Stimulated activated CD8-positive, alpha-beta memory T cell treated with anti-CD3 and anti-CD28 coated beads, Interleukin-2, amount 100 ng/mL, for 48 hours (primary cell): Measurements from ENCODE around the gene TNFRSF13B.
A peak's percentile ranks its signal among the peaks of the same experiment; 100 is the strongest.
"Not testable (repeated sequence)": the region's sequence is repeated elsewhere in the genome, so short reads cannot be mapped to it uniquely, and the experiment has no call there.

Source experiments
- DNase-seq, 2 donors: peaks; one replicate each; pipeline ENCODE4 v3.0.0-alpha.2; 2020; ENCODE audit warnings: low read depth in 2 of 2

The TNFRSF13B gene

DNA sequence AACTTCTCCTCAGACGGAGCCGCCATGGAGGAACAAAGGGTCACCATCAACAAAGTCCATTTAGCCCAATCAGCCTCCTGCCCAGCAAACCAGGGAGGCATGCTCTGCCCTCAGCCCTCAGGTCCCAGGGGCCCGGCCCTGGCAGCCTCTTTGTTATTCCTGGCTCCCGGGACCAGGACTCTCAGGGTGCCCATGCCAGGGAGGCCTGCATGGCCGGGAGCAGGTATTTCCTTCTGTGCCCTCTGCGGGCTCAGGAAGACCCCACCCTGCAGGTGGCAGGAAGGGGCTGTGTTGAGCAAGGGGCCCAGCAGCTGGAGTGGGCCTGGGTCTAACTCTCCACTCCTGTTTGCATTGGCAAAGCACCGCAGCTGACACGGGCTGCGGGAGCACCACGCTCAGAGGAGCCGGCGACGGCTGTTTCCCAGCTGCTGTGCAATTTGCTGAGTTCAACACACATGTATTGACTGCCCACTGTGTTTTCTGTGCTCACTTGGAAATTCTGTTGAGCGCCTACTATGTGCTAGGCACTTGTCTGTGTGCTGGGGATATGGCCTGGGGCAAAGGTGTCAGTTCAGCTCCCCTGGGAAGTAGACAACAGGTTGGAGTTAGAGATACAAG lies 33.2 kb upstream of the TNFRSF13B start:
- DNase-seq, result not testable (repeated sequence)

DNA sequence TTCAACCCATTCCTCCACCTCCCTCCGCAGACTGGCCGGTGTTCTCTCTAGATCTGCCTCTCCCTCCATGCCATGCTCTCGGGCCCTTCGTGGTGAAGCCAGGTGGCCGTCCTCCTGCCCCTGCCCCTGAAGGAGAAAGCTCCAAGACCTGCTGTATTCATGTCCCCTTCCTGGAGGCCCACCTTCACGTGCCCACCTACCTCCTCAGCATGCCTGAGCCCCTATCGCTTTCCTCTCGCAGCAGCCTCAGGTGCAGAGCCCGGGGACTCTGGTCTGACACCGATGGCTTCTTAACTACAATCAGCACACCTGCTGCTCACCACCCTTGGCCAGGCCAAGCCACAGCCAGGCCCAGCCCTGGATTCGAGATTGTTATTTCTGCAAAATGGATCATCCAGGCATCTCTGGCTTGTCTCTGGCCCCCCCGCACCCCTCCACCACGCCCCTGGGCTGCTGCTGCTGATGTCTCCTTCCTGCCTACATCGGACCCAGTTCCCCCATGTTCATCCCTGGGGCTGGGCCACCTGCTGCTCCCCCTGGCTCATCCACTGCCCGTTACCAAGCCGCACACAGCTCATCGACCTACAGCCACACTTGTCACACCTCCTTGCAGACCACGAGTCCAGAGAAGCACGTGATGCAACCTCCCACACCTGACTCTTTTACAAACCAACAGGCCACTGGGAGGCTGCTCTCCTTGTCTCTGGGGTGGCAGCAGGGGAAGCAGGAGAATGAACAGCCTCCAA lies 32.5 kb upstream of the TNFRSF13B start:
- DNase-seq, result no peak

DNA sequence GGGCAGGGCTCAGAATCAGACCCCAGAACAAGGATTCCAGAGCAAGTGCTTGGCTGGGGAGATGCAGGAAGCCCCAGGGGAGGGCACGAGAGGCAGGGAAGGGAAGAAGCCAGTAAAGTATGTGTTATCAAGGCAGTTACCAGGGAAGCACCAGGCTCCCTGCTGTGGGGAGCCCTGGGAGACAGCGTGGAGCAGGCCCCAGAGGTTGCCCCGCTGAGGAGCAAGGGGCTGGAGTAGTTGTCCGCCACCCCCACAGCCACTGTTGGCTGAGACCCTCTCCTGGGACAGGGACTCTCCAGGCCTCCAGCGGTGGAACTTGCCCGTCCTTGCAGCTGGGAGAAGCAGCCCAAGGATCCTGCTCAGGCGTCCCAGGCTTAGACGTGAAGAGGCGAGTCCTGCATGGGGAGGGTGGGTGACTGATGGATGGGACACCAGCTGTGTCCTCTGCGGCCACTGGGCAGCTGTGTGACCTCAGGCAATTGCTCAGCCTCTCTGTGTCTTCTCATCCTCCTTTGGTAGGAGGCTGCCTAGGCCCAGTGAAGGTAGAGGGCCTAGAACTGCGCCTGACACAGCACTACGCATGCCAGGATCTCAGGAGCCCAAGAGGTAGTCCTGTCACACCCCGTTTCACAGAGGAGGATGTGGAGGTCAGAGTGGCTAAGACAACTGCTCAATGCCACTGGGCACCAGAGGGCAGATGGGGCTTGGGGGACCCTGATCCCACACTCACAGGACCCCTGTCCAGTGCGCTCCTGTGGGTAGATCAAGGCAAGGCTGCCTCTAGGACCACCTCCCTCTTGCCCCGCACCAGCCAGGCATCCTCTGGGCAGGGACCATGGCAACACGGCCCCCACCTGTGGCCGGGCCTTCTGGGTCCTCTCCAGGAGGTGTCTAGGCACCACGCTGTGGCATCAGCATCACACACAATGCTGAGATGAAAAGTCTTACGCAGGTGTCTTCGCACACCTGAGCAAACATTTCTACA lies 31.1 kb upstream of the TNFRSF13B start:
- not testable (repeated sequence) for DNase-seq

DNA sequence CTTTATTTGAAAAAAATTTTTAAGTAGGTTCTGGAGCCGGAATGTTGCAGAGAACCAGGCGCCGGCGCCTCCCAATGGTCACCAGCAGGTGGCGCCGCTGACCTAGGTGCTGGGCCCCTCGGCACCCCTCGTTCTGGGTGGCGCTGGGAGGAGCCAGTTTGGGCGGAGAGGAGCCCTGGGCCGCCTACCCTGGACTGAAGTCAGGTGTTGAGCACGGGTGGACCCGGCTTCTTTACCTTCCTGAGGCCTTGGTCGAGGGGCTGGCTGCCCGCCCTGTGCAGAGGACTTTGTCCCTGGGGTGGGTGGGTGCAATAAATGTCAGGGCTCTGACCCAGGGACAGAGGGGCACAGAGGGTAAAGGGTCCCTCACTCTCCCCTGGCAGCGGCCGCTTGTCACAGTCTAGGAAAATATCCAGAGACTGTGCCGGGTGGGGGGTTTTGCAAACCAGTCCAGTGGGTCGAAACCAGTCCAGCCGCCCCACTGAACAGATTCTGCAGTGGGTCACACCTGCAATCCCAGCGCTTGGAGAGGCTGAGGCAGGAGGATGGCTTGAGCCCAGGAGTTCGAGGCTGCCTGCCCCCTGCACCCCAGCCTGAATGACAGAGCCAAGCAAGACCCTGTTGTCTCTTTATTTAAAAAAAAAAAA lies 30.1 kb upstream of the TNFRSF13B start:
- peak; percentile 68 to 75 for DNase-seq

DNA sequence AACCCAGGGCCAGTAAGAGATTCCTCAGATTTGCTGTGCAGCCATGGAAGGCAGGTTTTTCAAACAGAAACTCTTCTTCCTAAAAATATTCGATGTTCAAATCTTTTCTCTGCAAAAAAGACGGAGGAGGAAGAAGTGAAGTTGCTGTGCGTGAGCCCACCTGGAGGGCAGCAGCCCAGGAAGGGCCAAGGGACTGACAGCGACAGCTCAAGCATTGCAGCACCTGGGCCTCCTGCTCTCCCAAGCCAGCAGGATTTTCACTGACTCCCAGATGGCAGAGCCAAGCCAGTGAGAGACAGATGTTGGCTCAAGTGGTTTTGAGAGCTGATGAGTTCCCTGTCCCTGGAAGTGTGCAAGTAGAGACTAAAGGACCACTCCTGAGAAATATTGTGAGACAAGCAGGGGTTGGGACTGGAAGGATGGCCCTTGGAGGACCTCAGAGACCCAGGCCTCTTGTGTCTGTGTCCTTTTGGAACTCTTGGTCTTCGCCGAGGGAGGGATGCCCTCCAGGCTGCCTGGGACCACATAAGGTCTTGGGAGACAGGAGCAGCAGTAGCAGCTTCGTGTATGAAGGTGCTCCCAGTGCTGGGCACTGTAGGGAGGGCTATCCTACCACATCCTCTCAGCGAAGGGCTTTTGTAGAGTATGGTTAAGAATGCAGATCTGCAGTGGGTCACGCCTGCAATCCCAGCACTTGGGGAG lies 29.3 kb upstream of the TNFRSF13B start:
- no peak for DNase-seq

- DNase-seq, result no peak
Measured at GRCh38 chr17:16999931-17000625, 28.2 kb upstream of the TNFRSF13B start.

GRCh38 chr17:16997514-16998429 lies 25.9 kb upstream of the TNFRSF13B start:
- peak in 1 of 2 donors; percentile 64 for DNase-seq

- DNase-seq, result not testable (repeated sequence)
Measured at GRCh38 chr17:16996726-16997125, 24.8 kb upstream of the TNFRSF13B start.

DNA sequence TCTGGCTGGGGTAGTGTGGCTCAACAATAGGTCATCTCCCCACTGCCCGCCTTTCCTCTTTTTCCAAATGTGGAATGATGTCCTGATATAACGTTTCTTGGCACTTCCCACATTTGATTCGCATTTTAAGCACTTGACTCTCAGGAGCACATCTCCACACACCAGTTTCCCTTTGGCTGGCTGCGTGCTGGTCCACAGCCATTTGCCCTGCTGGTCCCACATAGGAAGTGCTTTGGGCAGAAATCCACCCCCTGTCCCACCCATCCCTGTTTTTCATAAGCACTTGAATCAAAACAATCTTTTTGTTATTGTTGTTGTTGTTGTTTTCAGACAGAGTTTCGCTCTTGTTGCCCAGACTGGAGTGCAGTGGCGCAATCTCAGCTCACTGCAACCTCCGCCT lies 24.0 kb upstream of the TNFRSF13B start:
- DNase-seq, result no peak

- no peak for DNase-seq
Measured at GRCh38 chr17:16994631-16995030, 22.7 kb upstream of the TNFRSF13B start.

DNA sequence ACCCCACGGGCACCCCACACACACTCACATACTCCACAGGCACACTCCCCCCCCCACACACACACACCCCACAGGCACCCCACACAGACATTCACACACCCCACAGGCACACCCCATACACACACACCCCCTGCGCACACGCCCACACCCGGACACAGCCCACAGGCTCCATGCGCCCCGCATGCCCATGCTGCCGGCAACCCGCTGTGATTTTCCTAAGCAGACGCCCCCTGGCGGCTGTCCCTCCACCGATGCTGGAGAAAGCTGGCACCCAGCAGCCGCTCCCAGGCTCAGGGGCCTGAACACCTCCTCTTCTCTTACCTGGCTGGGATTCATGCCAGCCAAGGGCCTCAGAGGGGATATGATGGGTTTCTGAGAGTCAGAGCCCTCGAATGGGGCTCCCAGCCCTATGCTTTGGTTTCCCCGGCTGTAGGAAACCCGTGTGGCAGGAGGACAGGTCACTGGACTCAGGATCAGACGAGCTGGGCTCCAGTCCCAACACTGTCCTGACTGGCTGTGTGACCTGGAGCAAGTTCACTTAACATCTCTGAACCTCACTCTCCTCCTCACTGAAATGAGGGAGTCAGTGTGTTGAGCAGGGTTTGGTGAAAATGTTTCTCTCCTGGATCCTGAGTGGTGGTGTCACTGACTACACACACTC lies 19.6 kb upstream of the TNFRSF13B start:
- DNase-seq, result peak; percentile 72 to 75

DNA sequence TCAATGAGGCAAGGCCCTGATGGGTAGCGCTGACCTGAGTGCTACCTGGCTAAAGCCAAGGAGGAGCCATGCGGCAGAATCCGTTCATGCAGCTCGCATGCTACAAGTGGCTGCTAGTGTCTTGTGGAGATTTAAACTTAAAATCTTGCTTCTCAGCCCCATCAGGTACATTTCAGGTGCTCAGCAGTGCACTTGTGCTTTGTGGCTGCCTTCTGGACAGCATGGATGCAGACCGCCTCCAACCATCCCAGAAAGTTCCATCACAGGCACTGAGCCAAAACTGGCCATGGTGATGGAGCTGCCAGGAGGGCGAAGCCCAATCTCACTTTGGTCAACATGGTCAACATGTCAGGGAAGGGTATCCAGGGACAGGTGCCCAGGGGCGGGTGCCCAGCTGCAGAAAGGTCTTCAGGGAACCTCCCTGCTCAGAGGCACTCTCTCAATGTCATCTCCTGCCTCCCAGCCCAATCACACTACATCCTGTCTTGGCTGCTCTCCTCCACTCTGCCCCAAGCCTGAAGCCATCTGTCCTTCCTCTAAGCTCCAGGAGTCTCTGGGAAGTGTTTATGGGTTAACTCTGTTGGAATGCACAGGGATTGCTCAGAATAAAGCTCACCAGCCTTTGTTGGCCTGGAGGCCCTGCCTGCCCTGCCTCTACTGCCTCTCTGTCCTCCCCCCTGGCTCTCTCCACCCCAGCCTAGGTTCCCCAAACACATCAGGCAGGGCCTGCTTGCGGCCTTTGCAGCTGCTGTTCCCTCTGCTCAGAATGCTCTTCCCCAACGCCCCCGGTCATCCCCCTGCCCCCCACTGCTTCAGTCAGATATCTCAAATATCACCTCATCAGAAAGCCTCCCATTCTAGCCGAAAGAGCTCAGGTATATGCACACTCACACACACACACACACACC lies 18.3 kb upstream of the TNFRSF13B start:
- no peak for DNase-seq

DNA sequence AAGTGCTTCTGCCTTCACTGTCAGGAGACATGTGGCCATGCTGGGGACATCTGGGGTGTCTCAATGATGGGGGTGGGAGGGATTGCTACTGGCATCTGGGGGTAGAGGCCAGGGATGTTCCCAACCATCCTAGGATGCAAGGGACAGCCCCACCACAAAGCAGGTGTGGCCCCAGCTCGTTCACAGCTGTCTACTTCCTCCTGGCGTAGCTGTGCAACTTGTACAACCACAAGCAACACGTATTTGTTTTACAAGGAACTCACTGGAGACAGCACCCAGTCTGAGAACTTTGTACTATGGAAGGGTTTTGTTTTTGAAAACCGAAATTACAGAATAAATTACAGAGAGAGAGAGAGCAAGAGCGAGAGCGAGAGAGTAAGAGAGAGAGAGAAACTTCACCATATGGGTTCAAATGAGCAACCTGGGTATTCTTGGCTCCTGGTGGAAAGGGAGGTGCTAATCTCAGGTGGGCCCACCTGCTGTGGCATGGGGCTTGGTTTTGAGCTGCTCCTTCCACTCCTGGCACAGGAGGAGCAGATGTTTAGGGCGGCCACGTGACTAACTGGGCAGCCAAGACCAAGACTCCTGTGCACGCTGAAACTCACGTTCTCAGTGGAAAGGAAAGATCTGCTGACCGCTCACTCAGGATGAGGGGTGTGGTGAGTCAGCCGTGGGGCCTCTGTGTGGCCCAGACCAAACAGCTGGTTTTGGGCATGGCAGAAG lies 17.5 kb upstream of the TNFRSF13B start:
- DNase-seq, result no peak

DNA sequence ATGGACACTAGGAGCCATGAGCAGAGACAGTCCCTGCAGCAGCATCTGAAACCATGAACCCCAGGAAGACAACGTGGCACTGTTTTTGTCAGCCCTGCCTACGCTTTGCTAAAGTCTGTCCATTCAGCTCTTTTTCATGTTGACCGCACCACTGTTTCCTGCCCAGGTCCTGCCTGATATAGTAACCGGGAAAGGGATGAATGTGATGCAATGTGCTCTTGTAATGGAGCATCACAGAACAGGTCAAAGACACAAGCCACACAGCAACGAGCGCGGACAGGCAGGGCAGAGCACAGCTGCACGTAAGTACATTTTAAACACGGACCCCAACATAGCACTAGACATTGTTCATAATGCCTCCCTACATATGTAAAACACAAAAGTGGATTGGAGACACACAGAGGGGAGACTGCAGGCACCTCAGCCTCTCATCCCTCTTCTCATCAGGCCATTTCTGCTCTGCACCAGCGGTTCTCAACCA lies 16.9 kb upstream of the TNFRSF13B start:
- DNase-seq, result no peak

DNA sequence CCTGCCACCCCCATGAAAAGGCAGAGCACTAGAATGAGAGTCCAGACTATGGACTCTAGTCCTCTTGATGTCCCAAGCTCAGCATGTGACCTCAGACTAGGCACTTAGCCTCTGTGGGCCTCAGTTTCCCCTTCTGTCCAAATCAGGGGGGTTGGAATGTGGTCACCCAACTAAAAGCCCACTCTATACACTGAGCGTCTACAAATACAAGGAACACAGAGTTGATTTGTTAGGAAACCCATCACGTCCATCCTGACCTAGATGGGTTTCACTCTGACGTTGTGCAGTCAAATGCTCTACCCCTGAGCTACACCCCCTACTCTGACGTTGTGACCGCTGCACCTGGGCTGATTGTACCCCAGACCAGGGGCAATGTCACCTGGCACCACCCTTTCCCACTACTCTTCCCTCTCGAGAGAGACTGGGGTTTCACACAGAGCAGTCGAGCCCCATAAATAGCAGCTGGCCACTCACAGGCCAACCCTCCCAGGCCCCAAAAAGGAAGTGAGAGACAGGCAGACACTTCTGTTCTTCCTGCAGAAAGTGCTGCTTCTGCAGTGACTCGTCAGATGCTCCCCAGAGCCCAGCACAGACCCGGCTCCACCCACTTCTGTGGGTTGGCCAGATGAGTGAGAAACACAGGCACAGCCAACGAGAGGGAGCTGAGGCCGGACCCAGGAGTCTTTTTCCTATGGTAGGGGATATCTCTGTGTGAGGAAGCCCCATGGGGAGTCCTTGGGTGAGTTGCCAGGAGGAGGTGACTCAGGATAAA lies 16.1 kb upstream of the TNFRSF13B start:
- peak; percentile 33 to 42 for DNase-seq
